ENCODE data around the gene GPR150.

GPR150 gene

GRCh38 chr5:95620030-95620869, at the start of gene GPR150:
Gene GPR150, plus strand, starts transcription at chr5:95620087. Its CDS starts 189 bp downstream, at chr5:95620276.
- Mint-ChIP-seq H3K27ac (peak within 1 kb of the TSS; percentile 21), H3K36me3 (no peaks in the 10 kb centered on the region), H3K9me3 (no peaks in the 10 kb centered on the region), H3K4me1 (peaks cover 23% of the 10 kb centered on the region), H3K4me3 (peak within 1 kb of the TSS; percentile 85), H3K27me3 (no peaks in the 10 kb centered on the region)
- ATAC-seq (ENCODE audit: low read depth) (peak; percentile 79), DNase-seq (ENCODE audit: low spot score in 2 of 2) (peak; percentile 43 to 57)

DNA sequence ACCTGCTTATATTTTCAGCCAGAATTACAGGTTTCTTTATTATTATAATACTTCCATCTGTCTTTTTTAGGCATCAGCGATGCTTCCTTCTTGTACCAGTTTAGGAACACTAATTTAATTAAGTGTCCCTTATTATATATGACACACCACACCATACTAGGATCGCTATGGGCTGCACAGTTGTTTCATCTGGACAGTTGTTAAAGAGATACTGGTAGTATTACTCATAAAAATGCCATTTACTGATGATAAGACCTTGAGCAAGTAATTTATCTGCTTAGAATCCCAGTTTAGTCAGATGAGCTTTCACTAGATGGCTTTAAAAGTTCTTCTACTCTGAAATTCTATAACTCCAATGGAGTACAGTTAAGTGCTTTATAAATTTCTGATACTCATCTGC, 47.9 kb upstream of the GPR150 start:
- H3K27me3 Mint-ChIP-seq = no peaks in the 10 kb centered on the region
- no peak for DNase-seq (ENCODE audit: low spot score in 2 of 2)
- peaks cover 3% of the 10 kb centered on the region for H3K9me3 Mint-ChIP-seq
- no peak overlapping the region for H3K4me3 Mint-ChIP-seq
- ATAC-seq (ENCODE audit: low read depth) = no peak
- H3K27ac Mint-ChIP-seq = no peak overlapping the region
- H3K4me1 Mint-ChIP-seq = peaks cover 2% of the 10 kb centered on the region
- H3K36me3 Mint-ChIP-seq = peaks cover 55% of the 10 kb centered on the region

GRCh38 chr5:95581576-95581975, 38.3 kb upstream of the GPR150 start:
- ATAC-seq (ENCODE audit: low read depth) = no peak
- H3K9me3 Mint-ChIP-seq = no peaks in the 10 kb centered on the region

DNA sequence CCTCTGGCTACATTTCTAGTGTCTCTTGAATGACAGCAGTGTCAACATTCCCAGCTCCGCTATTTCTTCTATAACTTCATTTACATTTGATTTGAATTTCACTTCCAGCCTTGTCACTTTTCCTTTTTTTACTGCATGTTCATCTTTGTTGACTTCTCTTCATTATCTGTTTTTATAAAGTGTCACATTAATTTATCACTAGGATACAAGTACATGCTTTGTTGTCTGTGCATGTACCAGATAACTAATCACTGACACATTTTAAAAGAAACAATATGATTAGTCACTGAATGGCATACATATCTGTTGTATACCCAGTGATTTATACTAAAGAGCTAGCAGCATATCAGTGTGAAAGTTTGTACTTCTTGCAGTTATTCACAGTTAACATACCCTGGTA, 35.9 kb upstream of the GPR150 start:
- Mint-ChIP-seq H3K27ac (no peak overlapping the region), H3K4me1 (peaks cover 4% of the 10 kb centered on the region), H3K4me3 (no peak overlapping the region), H3K36me3 (peaks cover 14% of the 10 kb centered on the region), H3K9me3 (no peaks in the 10 kb centered on the region), H3K27me3 (no peaks in the 10 kb centered on the region)
- ATAC-seq (ENCODE audit: low read depth) = no peak
- DNase-seq (ENCODE audit: low spot score in 2 of 2) = no peak

More at GRCh38 chr5:95581576-95581975, 38.3 kb upstream of the GPR150 start:
- Mint-ChIP-seq H3K27ac (no peak overlapping the region), H3K36me3 (peaks cover 14% of the 10 kb centered on the region), H3K27me3 (no peaks in the 10 kb centered on the region), H3K4me1 (peaks cover 4% of the 10 kb centered on the region), H3K4me3 (no peak overlapping the region)
- DNase-seq (ENCODE audit: low spot score in 2 of 2) = no peak

- H3K9me3 Mint-ChIP-seq = no peaks in the 10 kb centered on the region
- peaks cover 7% of the 10 kb centered on the region for H3K36me3 Mint-ChIP-seq
- ATAC-seq (ENCODE audit: low read depth) (no peak), DNase-seq (ENCODE audit: low spot score in 2 of 2) (no peak)
- no peaks in the 10 kb centered on the region for H3K27me3 Mint-ChIP-seq
- peaks cover 10% of the 10 kb centered on the region for H3K4me1 Mint-ChIP-seq
- no peak overlapping the region for H3K4me3 Mint-ChIP-seq
- no peak overlapping the region for H3K27ac Mint-ChIP-seq
These were observed 29.0 kb upstream of the GPR150 start for GRCh38 chr5:95590880-95591279.

DNA sequence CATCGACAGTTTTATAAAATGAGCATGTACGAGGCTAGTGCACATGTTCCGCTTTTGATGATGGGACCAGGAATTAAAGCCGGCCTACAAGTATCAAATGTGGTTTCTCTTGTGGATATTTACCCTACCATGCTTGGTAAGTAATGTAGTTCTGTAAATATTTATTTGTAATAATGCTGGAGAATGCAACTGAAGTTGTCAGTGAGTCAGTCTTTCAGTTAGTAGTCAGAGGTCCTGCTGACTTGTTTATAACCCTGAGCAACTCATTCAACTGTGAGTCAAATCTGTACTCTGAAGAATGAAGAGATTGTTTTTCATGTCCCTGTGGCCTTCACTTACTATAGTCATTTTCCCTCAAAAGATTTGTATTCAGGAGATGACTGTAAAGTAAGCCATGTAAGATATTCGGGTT, 28.4 kb upstream of the GPR150 start:
- no peak for DNase-seq (ENCODE audit: low spot score in 2 of 2)
- Mint-ChIP-seq H3K27ac (no peak overlapping the region), H3K4me3 (no peak overlapping the region), H3K9me3 (no peaks in the 10 kb centered on the region), H3K36me3 (peaks cover 7% of the 10 kb centered on the region), H3K4me1 (peaks cover 10% of the 10 kb centered on the region), H3K27me3 (no peaks in the 10 kb centered on the region)
- ATAC-seq (ENCODE audit: low read depth) = no peak

DNA sequence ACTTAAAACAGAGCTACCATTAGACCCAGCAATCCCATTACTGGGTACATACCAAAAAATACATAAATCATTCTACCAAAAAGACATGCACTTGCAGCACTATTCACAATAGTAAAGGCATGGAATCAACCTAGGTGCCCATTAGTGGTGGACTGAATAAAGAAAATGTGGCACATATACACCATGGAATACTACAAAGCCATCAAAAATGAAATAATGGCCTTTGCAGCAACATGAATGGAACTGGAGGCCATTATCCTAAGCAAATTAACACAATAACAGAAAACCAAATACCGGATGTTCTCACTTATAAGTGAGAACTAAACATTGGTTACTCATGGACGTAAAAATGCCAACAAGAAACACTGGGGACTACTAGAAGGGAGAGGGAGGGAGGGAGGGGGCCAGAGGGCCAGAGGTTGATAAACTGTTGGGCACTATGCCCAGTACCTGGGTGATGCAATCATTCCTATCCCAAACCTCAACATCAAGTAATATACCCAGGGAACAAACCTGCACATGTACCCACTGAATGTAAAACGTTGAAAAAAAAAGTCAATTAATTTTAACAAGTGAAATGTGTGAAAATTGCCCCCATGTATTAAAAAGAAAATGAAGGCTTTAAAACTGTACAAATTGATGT, 24.5 kb upstream of the GPR150 start:
- DNase-seq (ENCODE audit: low spot score in 2 of 2) (no peak), ATAC-seq (ENCODE audit: low read depth) (no peak)
- Mint-ChIP-seq H3K4me1 (peaks cover 6% of the 10 kb centered on the region), H3K9me3 (no peaks in the 10 kb centered on the region), H3K27me3 (no peaks in the 10 kb centered on the region), H3K27ac (no peak overlapping the region), H3K4me3 (no peak overlapping the region), H3K36me3 (peaks cover 10% of the 10 kb centered on the region)

DNA sequence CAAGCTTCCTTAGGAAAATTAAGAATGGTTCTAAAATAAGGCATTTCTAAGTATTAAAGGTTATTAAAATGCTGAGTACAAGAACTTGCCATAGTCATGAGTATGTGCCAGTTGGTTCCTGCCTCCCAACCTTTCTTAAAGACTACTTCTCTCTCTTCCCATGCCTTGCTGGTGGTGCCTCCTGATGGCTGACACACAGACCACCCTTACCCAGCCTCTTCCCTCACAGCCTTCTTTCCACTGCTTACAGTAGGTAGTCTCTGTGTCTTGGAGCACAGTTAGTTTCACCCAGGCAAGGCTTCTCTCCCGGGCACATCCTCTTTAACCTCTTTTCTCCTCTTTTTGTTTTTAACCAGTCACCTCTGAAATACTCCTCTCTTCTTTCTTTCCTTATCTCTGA, 20.6 kb upstream of the GPR150 start:
- H3K27me3 Mint-ChIP-seq = no peaks in the 10 kb centered on the region
- H3K27ac Mint-ChIP-seq = no peak overlapping the region
- ATAC-seq (ENCODE audit: low read depth) (no peak), DNase-seq (ENCODE audit: low spot score in 2 of 2) (no peak)
- H3K4me3 Mint-ChIP-seq = no peak overlapping the region
- no peaks in the 10 kb centered on the region for H3K4me1 Mint-ChIP-seq
- H3K36me3 Mint-ChIP-seq = peaks cover 11% of the 10 kb centered on the region
- no peaks in the 10 kb centered on the region for H3K9me3 Mint-ChIP-seq

GRCh38 chr5:95600557-95600956, 19.3 kb upstream of the GPR150 start:
- no peak overlapping the region for H3K27ac Mint-ChIP-seq
- ATAC-seq (ENCODE audit: low read depth) (no peak), DNase-seq (ENCODE audit: low spot score in 2 of 2) (no peak)
- H3K9me3 Mint-ChIP-seq = no peaks in the 10 kb centered on the region
- H3K36me3 Mint-ChIP-seq = peaks cover 12% of the 10 kb centered on the region
- no peaks in the 10 kb centered on the region for H3K27me3 Mint-ChIP-seq
- no peak overlapping the region for H3K4me3 Mint-ChIP-seq
- no peaks in the 10 kb centered on the region for H3K4me1 Mint-ChIP-seq

GRCh38 chr5:95605786-95606185, 14.1 kb upstream of the GPR150 start:
- H3K9me3 Mint-ChIP-seq = no peaks in the 10 kb centered on the region
- no peak for DNase-seq (ENCODE audit: low spot score in 2 of 2)
- H3K27me3 Mint-ChIP-seq = no peaks in the 10 kb centered on the region
- H3K4me1 Mint-ChIP-seq = no peaks in the 10 kb centered on the region
- peaks cover 8% of the 10 kb centered on the region for H3K36me3 Mint-ChIP-seq
- ATAC-seq (ENCODE audit: low read depth) = no peak
- no peak overlapping the region for H3K27ac Mint-ChIP-seq
- H3K4me3 Mint-ChIP-seq = no peak overlapping the region

DNA sequence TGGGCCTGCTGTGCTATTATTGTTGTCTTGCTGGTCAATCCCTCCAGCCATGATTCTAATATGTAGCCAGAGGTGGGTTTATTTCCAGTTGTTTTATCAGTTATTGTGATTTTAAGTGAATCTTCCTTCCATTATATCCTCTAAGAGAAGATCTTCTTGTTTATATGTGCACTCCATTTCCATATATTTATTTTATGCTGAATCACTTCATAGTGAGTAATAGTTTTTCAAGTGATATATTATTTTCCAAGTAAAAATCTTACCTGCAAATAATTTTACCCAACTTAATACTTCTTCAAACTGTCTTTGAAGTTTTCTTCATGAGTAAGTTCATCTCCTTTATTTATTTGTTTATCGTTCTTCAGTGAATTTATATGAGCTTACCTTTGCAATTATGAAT, 13.5 kb upstream of the GPR150 start:
- peaks cover 6% of the 10 kb centered on the region for H3K36me3 Mint-ChIP-seq
- DNase-seq (ENCODE audit: low spot score in 2 of 2) (no peak), ATAC-seq (ENCODE audit: low read depth) (no peak)
- H3K4me3 Mint-ChIP-seq = no peak overlapping the region
- no peaks in the 10 kb centered on the region for H3K27me3 Mint-ChIP-seq
- no peak overlapping the region for H3K27ac Mint-ChIP-seq
- no peaks in the 10 kb centered on the region for H3K4me1 Mint-ChIP-seq
- no peaks in the 10 kb centered on the region for H3K9me3 Mint-ChIP-seq

GRCh38 chr5:95609711-95610110, 10.2 kb upstream of the GPR150 start:
- H3K27me3 Mint-ChIP-seq = no peaks in the 10 kb centered on the region
- H3K36me3 Mint-ChIP-seq = peaks cover 9% of the 10 kb centered on the region
- peaks cover 6% of the 10 kb centered on the region for H3K9me3 Mint-ChIP-seq
- H3K4me1 Mint-ChIP-seq = no peaks in the 10 kb centered on the region
- no peak overlapping the region for H3K4me3 Mint-ChIP-seq
- ATAC-seq (ENCODE audit: low read depth) (no peak), DNase-seq (ENCODE audit: low spot score in 2 of 2) (no peak)
- no peak overlapping the region for H3K27ac Mint-ChIP-seq

DNA sequence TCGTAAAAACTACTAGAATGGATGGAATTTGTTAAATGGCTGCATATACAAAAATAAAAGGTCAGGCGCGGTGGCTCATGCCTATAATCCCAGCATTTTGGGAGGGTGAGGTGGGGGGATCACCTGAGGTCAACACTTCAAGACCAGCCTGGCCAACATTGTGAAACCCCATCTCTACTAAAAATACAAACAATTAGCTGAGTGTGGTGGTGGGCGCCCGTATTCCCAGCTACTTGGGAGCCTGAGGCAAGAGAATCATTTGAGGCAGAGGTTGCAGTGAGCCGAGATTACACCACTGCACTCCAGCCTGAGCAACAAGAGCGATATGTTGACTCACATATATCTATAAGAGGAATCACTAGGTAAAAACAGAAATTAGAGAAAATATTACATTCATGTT, 9.3 kb upstream of the GPR150 start:
- Mint-ChIP-seq H3K4me1 (no peaks in the 10 kb centered on the region), H3K36me3 (peaks cover 6% of the 10 kb centered on the region), H3K27ac (no peak overlapping the region), H3K4me3 (no peak overlapping the region), H3K9me3 (peaks cover 6% of the 10 kb centered on the region), H3K27me3 (no peaks in the 10 kb centered on the region)
- DNase-seq (ENCODE audit: low spot score in 2 of 2) (no peak), ATAC-seq (ENCODE audit: low read depth) (no peak)

- Mint-ChIP-seq H3K4me1 (no peaks in the 10 kb centered on the region), H3K4me3 (no peak overlapping the region), H3K36me3 (peaks cover 5% of the 10 kb centered on the region), H3K27ac (no peak overlapping the region), H3K27me3 (no peaks in the 10 kb centered on the region), H3K9me3 (peaks cover 6% of the 10 kb centered on the region)
- DNase-seq (ENCODE audit: low spot score in 2 of 2) (no peak), ATAC-seq (ENCODE audit: low read depth) (no peak)
These were observed 8.5 kb upstream of the GPR150 start for GRCh38 chr5:95611396-95611795.

Data from memory B cell (primary cell).